Astrocyte (in vitro differentiated cells and primary cell): ENCODE measurements around the gene ACHE. TPM values are rescaled to one million over a fixed set of nuclear protein-coding genes. Genes with fewer than 3 reads are reported as not detected.

Experiments used
- DNase-seq: peaks from one replicate; pipeline ENCODE4 v3.0.0-alpha.2; 2010; ENCODE audit warnings: low read depth
- FAIRE-seq: peaks from 2 replicates; lab custom pipeline; 2011; peaks lifted over from hg19 to GRCh38; lab: Jason Lieb, UNC
- H2AFZ ChIP-seq: 2 replicates; pipeline ENCODE4 v1.6.0; 2012; ENCODE audit warnings: low read depth, low read length, inconsistent platforms
- H3K27ac ChIP-seq: 2 replicates; pipeline ENCODE4 v1.5.1; 2011; ENCODE audit warnings: low read depth, low read length, inconsistent platforms
- H3K27me3 ChIP-seq: 2 replicates; pipeline ENCODE4 v1.6.0; 2011; ENCODE audit warnings: low read length, inconsistent platforms; ENCODE audit not compliant: insufficient read depth
- H3K36me3 ChIP-seq: 2 replicates; pipeline ENCODE4 v1.5.1; 2011; ENCODE audit warnings: low read length, inconsistent platforms; ENCODE audit not compliant: insufficient read depth
- H3K4me1 ChIP-seq: 2 replicates; pipeline ENCODE4 v1.5.1; 2011; ENCODE audit warnings: low read length, inconsistent platforms; ENCODE audit not compliant: insufficient read depth
- H3K4me2 ChIP-seq: 2 replicates; pipeline ENCODE4 v1.6.0; 2012; ENCODE audit warnings: low read length, inconsistent platforms
- H3K4me3 ChIP-seq: 2 replicates; pipeline ENCODE4 v1.5.1; 2011; ENCODE audit warnings: low read depth, mild to moderate bottlenecking, low read length, inconsistent platforms; ENCODE audit not compliant: insufficient read depth
- H3K79me2 ChIP-seq: 2 replicates; pipeline ENCODE4 v1.6.0; 2012; ENCODE audit warnings: mild to moderate bottlenecking, low read length, inconsistent platforms; ENCODE audit not compliant: insufficient read depth
- H3K9ac ChIP-seq: 2 replicates; pipeline ENCODE4 v1.6.0; 2012; ENCODE audit warnings: mild to moderate bottlenecking, low read length, inconsistent platforms
- H3K9me3 ChIP-seq: 2 replicates; pipeline ENCODE4 v1.5.1; 2012; ENCODE audit warnings: low read depth, mild to moderate bottlenecking, low read length, inconsistent platforms; ENCODE audit not compliant: insufficient read depth
- H4K20me1 ChIP-seq: 2 replicates; pipeline ENCODE4 v1.6.0; 2012; ENCODE audit warnings: low read length, inconsistent platforms; ENCODE audit not compliant: insufficient read depth
- H3K27ac Mint-ChIP-seq: one replicate; pipeline ENCODE4 v1.8.0; 2021; ENCODE audit warnings: mild to moderate bottlenecking, mixed read lengths; ENCODE audit not compliant: unreplicated experiment
- H3K27me3 Mint-ChIP-seq: one replicate; pipeline ENCODE4 v1.8.0; 2021; ENCODE audit warnings: low read depth, mixed read lengths; ENCODE audit not compliant: unreplicated experiment
- H3K36me3 Mint-ChIP-seq: one replicate; pipeline ENCODE4 v1.8.0; 2021; ENCODE audit warnings: low read depth, mixed read lengths; ENCODE audit not compliant: unreplicated experiment
- H3K4me1 Mint-ChIP-seq: one replicate; pipeline ENCODE4 v1.8.0; 2021; ENCODE audit warnings: low read depth, mixed read lengths; ENCODE audit not compliant: unreplicated experiment
- H3K4me3 Mint-ChIP-seq: one replicate; pipeline ENCODE4 v1.8.0; 2021; ENCODE audit warnings: mild to moderate bottlenecking, moderate library complexity, mixed read lengths; ENCODE audit not compliant: unreplicated experiment
- H3K9me3 Mint-ChIP-seq: one replicate; pipeline ENCODE4 v1.8.0; 2021; ENCODE audit warnings: mild to moderate bottlenecking, mixed read lengths; ENCODE audit not compliant: unreplicated experiment
- EZH2 ChIP-seq: IDR thresholded peaks from 2 replicates; pipeline ENCODE4 v1.6.1; 2012; ENCODE audit warnings: mild to moderate bottlenecking, low read length, inconsistent platforms; ENCODE audit not compliant: insufficient read depth
- total RNA-seq: library from RNA; stranded (reverse); gene quantifications from 2 replicates; pipeline ENCODE4 v1.2.1, GENCODE V29; 2021
- TF ChIP-seq, protein P1 (sequence below): IDR thresholded peaks from 2 replicates; pipeline ENCODE4 v1.5.1; 2011; ENCODE audit warnings: low read depth, mild to moderate bottlenecking, inconsistent platforms, low read length, moderate library complexity; ENCODE audit not compliant: insufficient read depth

Gene ACHE
- total RNA-seq, 1 donor from 2014 or later: 18.9 TPM

DNA sequence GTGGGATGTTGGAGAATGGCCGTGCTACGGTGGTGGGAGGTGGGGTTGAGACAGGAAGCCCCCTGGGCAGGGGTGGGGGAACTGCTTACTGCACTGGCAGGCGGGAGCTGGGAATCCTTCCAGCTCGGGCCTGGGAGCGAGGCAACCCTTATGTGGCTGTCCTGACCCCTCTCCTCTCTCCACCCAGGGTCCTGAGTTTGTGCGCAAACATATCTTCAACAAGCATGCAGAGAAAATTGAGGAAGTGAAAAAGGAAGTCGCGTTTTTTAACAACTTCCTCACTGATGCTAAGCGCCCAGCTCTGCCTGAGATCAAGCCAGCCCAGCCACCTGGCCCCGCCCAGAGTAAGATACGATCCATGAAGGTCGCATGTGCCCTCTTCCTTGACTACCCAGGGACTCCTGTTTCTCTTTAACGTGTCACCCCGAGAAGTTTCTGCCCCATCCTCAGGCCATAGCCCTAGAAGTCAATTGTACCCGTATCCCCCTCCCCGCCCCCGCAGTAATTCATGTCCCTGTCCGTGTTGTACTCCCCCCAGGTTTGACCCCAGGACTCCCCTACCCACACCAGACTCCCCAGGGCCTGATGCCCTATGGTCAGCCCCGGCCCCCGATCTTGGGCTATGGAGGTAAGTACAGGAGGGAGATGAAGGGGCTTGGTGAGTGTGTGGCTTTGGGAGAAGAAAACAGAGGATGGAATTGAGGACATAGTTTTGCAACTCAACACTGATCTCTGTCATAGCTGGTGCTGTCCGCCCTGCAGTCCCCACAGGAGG lies 8.0 kb downstream of the ACHE start:
- H3K27me3 Mint-ChIP-seq: no peaks in the 10 kb centered on the region
- peaks cover 58% of the 10 kb centered on the region for H3K79me2 ChIP-seq
- peak overlapping the region; percentile 63 for H3K4me3 ChIP-seq
- TF ChIP-seq, protein P1, sequence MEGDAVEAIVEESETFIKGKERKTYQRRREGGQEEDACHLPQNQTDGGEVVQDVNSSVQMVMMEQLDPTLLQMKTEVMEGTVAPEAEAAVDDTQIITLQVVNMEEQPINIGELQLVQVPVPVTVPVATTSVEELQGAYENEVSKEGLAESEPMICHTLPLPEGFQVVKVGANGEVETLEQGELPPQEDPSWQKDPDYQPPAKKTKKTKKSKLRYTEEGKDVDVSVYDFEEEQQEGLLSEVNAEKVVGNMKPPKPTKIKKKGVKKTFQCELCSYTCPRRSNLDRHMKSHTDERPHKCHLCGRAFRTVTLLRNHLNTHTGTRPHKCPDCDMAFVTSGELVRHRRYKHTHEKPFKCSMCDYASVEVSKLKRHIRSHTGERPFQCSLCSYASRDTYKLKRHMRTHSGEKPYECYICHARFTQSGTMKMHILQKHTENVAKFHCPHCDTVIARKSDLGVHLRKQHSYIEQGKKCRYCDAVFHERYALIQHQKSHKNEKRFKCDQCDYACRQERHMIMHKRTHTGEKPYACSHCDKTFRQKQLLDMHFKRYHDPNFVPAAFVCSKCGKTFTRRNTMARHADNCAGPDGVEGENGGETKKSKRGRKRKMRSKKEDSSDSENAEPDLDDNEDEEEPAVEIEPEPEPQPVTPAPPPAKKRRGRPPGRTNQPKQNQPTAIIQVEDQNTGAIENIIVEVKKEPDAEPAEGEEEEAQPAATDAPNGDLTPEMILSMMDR: no peak
- TF ChIP-seq EZH2: no peak
- peaks cover 37% of the 10 kb centered on the region for H3K36me3 ChIP-seq
- no peak for FAIRE-seq
- peak overlapping the region; percentile 86 for H3K9ac ChIP-seq
- peak overlapping the region; percentile 79 for H3K4me3 Mint-ChIP-seq
- peaks cover 59% of the 10 kb centered on the region for H4K20me1 ChIP-seq
- peak overlapping the region; percentile 82 for H3K4me2 ChIP-seq
- no peak overlapping the region for H3K27ac Mint-ChIP-seq
- H3K27me3 ChIP-seq: no peaks in the 10 kb centered on the region
- no peak overlapping the region for H2AFZ ChIP-seq
- DNase-seq: no peak
- no peaks in the 10 kb centered on the region for H3K9me3 Mint-ChIP-seq
- H3K4me1 ChIP-seq: peaks cover 38% of the 10 kb centered on the region
- H3K4me1 Mint-ChIP-seq: peaks cover 19% of the 10 kb centered on the region
- no peak overlapping the region for H3K27ac ChIP-seq
- peaks cover 24% of the 10 kb centered on the region for H3K36me3 Mint-ChIP-seq
- no peaks in the 10 kb centered on the region for H3K9me3 ChIP-seq

DNA sequence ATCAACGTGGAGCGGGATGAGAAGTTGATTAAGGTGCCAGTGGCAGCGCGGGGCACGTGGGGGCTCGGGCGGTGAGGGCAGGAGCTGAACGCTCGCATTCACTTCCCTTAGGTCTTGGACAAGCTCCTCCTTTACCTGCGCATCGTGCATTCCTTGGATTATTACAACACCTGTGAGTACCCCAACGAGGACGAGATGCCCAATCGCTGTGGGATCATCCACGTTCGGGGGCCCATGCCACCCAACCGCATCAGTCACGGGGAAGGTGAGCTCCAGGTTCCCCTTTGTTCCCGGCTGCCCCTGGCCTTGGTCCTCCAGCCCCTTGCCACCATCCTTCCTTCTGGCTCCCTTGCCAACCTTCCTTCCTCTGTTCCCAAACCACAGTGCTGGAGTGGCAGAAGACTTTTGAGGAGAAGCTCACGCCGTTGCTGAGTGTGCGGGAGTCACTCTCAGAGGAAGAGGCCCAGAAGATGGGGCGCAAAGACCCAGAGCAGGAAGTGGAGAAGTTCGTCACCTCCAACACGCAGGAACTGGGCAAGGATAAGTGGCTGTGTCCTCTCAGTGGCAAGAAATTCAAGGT lies 8.7 kb downstream of the ACHE start:
- Histone ChIP-seq H3K9ac (no peak overlapping the region), H2AFZ (no peak overlapping the region), H3K27ac (no peak overlapping the region), H3K4me1 (peaks cover 36% of the 10 kb centered on the region), H4K20me1 (peaks cover 59% of the 10 kb centered on the region), H3K36me3 (peaks cover 37% of the 10 kb centered on the region), H3K4me3 (no peak overlapping the region), H3K9me3 (no peaks in the 10 kb centered on the region), H3K27me3 (no peaks in the 10 kb centered on the region), H3K79me2 (peaks cover 63% of the 10 kb centered on the region), H3K4me2 (peak overlapping the region; percentile 82)
- TF ChIP-seq EZH2: no peak
- TF ChIP-seq, protein P1: no peak
- Mint-ChIP-seq H3K9me3 (no peaks in the 10 kb centered on the region), H3K27ac (no peak overlapping the region), H3K4me1 (peaks cover 19% of the 10 kb centered on the region), H3K4me3 (peak overlapping the region; percentile 34), H3K36me3 (peaks cover 26% of the 10 kb centered on the region), H3K27me3 (no peaks in the 10 kb centered on the region)
- no peak for DNase-seq
- no peak for FAIRE-seq
